Measurements from ENCODE around the gene ASRGL1. TPM values are rescaled to one million over a fixed set of nuclear protein-coding genes. Genes with fewer than 3 reads are reported as not detected.

Gene ASRGL1
- total and polyA plus RNA-seq, 2 of the 13 experiments (the other 11 are each of a cell fraction or from before 2014, with no cell fraction given): 50.8 to 97.5 TPM

DNA sequence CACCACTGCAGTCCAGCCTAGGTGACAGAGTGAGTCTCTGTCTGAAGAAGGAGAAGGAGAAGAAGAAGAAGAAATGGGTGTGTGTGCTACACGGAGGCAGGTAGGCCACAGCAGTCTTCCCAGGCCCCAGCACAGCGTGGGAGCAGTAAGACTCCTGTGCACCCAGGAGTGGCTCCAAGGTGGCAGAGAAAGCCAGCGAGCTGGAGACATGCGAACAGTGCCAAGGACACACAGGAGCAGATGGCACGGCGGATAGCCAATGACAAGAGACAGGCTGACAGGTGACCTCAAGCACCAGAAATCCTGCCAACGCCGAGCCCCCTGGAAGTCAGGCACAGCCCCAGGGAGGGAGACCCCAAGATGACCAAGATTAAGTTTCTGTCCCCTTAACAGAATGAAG, 72.6 kb downstream of the ASRGL1 start:
- no peak for FAIRE-seq
- no peak for ATAC-seq
- Histone ChIP-seq H3K4me1 (ENCODE audit: insufficient read depth, low read length) (no peaks in the 10 kb centered on the region), H3K4me2 (ENCODE audit: low read depth, low read length) (no peak overlapping the region), H4K20me1 (ENCODE audit: insufficient read depth, low read length) (no peaks in the 10 kb centered on the region), H3K4me3 (replicated peaks in 1 of 3; ENCODE audit: insufficient read depth in 1 of 3, low read depth in 2 of 3, low read length in 3 of 3) (no peak overlapping the region), H3K79me2 (ENCODE audit: insufficient read depth, low read length) (no peaks in the 10 kb centered on the region), H3K9ac (ENCODE audit: insufficient read depth, low read depth, low read length) (no peak overlapping the region), H3K27ac (ENCODE audit: extremely low read length, insufficient read depth, low read length) (no peak overlapping the region), H3K9me3 (ENCODE audit: low read length) (no peaks in the 10 kb centered on the region), H3K27me3 (ENCODE audit: control insufficient read depth in 1 of 2, insufficient read depth in 2 of 2, low read length in 2 of 2) (peaks cover 4 to 13% of the 10 kb centered on the region in 2 experiments; a peak in 3 of 5 replicates), H2AFZ (ENCODE audit: low read length) (no peak overlapping the region), H3K36me3 (replicated peaks in 1 of 2; ENCODE audit: control insufficient read depth in 1 of 2, insufficient read depth in 2 of 2, low read length in 2 of 2) (no peaks in the 10 kb centered on the region)
- WGBS (ENCODE audit: low lambda C conversion rate): 56% methylated on average over 7 of the region's 8 CpGs
- POLR2A ChIA-PET: interaction anchor here (1.1 kb wide), 1 partner anchor 8 kb away, joined by 4 read pairs; no protein-coding TSS in a partner anchor
- in situ Hi-C loops (cut with HindIII; ENCODE audit: extremely low pct_ligation_motif_present, low pct_unique_long_range_greater_than_20kb) (no loop called here), intact Hi-C loops (cut with micrococcal nuclease; ENCODE audit: unreplicated experiment) (no loop called here)
- DNase-seq (ENCODE audit: low spot score): no peak
- BruUV-seq (replicated peaks): no TSS peak
- CTCF ChIA-PET (ENCODE audit: low intra/inter-chr PET ratio, low total read pairs): no interaction called here
- TF ChIP-seq FOXP1 (IDR thresholded peaks at IDR 0.05): no peak
- no peak for TF ChIP-seq FOXP1 (CRISPR knock-in tag; IDR thresholded peaks at IDR 0.05)
- TF ChIP-seq ZNF672 (CRISPR knock-in tag; IDR thresholded peaks at IDR 0.05): no peak
- TF ChIP-seq, protein P1, sequence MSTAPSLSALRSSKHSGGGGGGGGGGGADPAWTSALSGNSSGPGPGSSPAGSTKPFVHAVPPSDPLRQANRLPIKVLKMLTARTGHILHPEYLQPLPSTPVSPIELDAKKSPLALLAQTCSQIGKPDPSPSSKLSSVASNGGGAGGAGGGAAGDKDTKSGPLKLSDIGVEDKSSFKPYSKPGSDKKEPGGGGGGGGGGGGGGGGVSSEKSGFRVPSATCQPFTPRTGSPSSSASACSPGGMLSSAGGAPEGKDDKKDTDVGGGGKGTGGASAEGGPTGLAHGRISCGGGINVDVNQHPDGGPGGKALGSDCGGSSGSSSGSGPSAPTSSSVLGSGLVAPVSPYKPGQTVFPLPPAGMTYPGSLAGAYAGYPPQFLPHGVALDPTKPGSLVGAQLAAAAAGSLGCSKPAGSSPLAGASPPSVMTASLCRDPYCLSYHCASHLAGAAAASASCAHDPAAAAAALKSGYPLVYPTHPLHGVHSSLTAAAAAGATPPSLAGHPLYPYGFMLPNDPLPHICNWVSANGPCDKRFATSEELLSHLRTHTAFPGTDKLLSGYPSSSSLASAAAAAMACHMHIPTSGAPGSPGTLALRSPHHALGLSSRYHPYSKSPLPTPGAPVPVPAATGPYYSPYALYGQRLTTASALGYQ (CRISPR knock-in tag; IDR thresholded peaks at IDR 0.05): no peak
- TF ChIP-seq, protein P2, sequence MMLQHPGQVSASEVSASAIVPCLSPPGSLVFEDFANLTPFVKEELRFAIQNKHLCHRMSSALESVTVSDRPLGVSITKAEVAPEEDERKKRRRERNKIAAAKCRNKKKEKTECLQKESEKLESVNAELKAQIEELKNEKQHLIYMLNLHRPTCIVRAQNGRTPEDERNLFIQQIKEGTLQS (CRISPR knock-in tag; IDR thresholded peaks at IDR 0.05): no peak
- TF ChIP-seq MTA3 (CRISPR knock-in tag; IDR thresholded peaks at IDR 0.05): no peak
- TF ChIP-seq DNMT3B (CRISPR knock-in tag; conservative IDR thresholded peaks at IDR 0.05): no peak
- no peak for TF ChIP-seq MXI1 (IDR thresholded peaks at IDR 0.05; ENCODE audit: borderline replicate concordance, low read depth, low read length)
- TF ChIP-seq NFATC3 (CRISPR knock-in tag; IDR thresholded peaks at IDR 0.05): no peak
- no peak for TF ChIP-seq CAMTA2 (CRISPR knock-in tag; IDR thresholded peaks at IDR 0.05; ENCODE audit: borderline replicate concordance)
- TF ChIP-seq SIN3A (IDR thresholded peaks at IDR 0.05; ENCODE audit: borderline replicate concordance, low read depth, low read length): no peak
- no peak for TF ChIP-seq ZBTB42 (CRISPR knock-in tag; IDR thresholded peaks at IDR 0.05)
- no peak for TF ChIP-seq KMT2B (CRISPR knock-in tag; IDR thresholded peaks at IDR 0.05)
- no peak for TF ChIP-seq MBD4 (IDR thresholded peaks at IDR 0.05; ENCODE audit: borderline replicate concordance, low read length)

Measured in HepG2 (cell line).